GM19395 (cell line): ENCODE measurements around the gene CDH13.
"Not testable (repeated sequence)": the region's sequence is repeated elsewhere in the genome, so short reads cannot be mapped to it uniquely, and the experiment has no call there.

Experiments used
- ATAC-seq: cut with Tn5 transposase; IDR thresholded peaks from one replicate; pipeline ENCODE4 v1.9.1; 2021; ENCODE audit warnings: mild to moderate bottlenecking, moderate library complexity; ENCODE audit not compliant: unreplicated experiment

CDH13 gene

GRCh38 chr16:82924075-82924854 is 297.5 kb downstream of the CDH13 start:
- no peak for ATAC-seq

DNA sequence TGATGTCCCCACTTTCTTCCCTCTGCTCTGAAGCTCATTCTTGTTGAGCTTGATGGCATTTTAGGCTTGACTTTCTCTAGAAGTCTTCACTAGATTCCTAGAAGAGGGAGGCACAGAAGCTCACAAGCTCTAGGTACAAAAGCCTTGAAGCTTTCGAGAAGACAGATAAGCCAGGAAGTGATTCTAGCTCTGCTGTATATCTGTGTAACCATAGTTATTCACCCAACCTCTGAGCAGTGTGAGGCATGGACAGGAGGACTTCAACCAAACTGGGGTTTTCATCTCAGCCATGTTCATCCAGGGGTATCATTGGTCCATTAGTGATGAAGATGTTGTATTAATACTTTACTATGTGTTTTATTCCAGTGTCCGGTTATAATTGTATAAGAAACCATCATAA is 299.7 kb downstream of the CDH13 start:
- ATAC-seq: no peak

DNA sequence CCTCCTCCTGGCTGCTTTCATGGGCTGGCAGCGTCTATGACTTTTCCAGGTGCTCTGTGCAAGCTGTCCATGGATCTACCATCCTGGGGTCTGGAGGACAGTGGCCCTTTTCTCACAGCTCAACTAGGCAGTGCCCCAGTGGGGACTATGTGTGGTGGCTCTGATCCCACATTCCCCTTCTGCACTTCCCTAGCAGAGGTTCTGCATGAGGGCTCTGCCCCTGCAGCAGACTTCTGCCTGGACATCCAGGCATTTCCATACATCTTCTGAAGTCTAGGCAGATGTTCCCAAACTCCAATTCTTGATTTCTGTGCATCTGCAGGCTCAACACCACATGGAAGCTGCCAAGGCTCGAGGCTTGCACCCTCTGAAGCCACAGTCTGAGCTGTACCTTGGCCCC is 307.2 kb downstream of the CDH13 start:
- not testable (repeated sequence) for ATAC-seq

GRCh38 chr16:82935766-82936165 is 309.0 kb downstream of the CDH13 start:
- no peak for ATAC-seq

DNA sequence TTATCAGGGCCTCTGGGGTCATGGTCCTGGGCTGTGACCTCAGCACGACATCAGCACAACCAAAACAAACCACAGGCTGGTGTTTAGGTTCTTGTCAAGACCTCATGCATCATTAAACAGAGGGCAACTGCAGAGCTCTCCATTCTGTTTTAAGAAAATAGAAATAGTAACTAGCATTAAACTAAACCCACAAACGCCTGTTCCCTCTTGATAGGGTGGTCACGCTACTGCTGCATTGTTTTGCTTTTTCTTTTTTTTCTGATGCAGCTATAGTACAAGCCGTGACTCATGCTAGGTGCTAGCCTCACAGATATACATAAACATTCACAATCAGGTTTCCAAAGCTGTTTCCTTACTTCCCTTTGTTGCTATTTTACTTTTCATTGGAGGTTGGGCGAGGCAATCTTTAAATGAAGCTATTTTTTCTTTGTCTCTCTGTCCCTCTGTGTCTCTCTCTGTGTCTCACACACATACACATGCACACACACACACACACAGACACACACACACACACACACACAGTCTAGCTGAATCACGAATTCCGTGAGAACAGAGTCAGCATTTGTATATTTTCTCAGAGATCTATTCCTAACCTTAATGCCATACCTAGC is 310.3 kb downstream of the CDH13 start:
- no peak for ATAC-seq

DNA sequence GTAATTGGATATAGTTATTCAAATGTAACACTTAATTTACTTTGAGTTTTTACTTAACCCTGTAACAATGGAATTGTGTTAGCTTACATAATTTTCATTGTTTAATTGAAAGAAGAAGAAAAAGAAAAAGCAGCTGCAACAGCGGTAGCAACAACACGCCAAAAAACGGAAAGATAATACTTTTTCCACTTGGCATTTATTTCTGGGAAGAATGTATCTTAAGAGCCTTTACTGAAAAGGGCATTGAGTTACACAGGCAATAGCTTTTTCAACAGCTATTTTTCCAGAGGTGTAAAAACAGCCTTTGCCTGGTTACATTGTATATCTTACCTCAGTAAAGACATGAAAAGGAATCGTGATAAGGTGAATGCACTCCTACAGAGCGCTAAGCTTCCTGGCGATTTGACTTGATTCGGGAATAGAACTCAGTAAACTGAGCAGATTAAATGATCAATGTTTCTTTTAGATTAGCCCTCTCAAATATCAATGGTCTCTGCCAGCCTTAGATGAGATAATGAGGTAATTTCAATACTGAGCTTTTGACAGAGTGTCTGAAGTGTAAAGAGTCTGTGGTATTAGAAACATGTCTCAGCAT is 311.3 kb downstream of the CDH13 start:
- ATAC-seq: no peak

DNA sequence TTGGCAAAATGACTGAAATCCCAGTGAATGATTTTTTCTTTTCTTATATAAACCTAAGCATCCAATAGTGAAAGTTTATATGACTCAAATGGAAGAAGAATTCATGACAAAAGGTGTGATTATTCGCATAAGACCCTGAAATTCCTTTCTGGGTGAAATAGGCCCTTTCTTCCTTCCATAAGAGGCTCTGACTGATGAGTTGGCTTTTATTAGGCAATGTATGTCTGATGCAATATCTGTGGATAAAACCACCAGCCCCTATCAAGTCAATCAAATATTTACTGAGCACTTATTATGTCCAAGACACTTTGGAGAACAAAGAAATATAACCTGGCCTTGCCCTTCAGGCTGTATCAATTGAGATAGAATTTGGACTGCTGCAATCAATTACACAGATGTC is 316.6 kb downstream of the CDH13 start:
- ATAC-seq: no peak

DNA sequence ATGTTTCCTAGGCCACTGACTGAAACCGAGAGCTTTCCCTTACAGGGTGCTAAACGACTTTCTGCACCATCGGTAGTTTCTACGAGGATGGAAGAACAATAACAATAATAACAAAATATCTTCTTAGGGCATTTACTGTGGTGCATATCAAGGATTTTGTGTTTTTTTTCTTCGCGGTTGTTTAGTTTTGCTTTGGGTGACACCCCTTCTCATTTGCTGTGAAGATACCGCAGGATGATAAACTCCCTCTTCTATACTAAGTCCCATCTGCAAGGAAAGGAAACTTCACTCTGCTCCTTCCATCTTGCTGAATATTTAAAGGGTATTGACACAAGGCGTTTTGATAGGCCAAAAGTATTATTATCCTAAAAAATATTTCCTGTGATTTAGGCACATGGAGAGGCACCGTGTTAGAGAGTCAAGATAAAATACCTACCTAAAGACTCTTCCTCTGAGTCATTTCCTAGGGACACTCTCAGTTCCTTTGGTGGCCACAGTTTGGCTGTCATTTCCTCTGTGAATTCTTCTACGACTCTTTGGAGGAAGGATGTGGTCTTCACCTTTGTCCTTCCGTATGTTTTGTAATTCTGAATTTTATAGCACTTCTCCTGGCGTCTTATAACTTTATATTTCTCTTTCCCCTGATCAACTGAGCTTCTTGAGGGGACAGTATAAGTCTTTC is 318.8 kb downstream of the CDH13 start:
- no peak for ATAC-seq

- no peak for ATAC-seq
These were observed 320.9 kb downstream of the CDH13 start for GRCh38 chr16:82947698-82948097.

DNA sequence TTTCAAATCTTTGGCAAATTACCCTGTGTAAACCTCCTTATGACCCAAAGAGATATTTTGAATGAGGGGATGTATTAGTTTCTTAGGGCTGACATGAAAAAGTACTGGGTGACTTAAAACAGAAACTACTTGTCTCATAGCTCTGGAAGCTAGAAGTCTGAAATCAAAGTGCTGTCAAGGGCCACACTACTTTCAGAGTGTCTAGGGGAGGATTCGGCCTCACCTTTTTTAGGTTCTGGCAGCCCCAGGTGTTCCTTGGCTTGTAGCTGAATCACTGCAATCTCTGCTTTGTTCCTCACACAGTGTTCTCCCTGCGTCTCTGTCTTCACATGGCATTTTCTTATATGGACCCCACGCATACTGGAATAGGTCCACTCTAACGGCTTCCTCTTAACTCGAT is 322.2 kb downstream of the CDH13 start:
- ATAC-seq: no peak

DNA sequence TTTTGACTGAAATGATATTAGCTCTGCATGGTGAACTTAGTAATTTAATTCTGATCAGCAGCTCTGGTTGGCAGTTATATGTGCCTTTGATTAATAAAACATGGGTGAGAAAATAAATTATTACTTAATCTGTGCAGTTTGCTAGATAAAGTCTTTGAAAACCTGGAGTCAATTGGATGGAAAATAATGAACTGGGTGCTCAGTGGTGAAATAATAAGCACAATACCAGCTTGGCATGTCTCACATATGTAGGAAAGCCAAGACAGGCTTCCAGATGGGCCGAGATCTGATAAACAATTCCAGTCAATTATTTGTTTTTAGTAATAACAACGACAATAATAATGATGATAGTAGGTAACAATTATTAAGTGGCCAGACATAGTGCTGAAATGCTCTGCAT is 326.7 kb downstream of the CDH13 start:
- ATAC-seq: no peak

GRCh38 chr16:82954224-82954929 is 327.6 kb downstream of the CDH13 start:
- no peak for ATAC-seq

DNA sequence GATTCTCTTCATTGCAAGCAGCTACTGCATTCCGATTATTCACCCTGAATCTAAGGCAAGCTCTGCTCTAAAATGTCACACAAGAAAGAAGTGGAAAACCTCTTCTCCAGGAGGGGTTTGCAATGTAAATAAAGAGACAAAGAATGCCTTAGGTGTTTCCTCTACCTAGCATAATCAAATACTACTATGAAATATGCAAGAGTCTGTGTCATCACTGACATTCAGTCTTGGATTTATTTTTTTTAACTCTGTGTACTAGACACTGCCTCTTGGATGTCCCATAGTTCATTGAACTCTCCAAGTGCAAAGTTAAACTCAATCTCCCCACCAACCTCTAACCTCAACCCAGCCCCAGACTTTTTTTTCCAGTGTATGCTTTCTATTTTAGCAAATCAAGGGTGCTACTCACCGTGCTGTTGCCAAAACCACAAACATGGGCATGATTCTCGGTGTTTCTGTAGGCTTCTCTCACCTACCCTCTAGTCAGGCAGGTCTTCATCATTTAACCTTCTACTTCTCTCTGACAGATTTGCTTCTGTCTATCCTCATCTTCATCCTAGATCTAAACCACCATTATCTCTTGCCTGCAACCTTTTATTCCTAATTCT is 329.1 kb downstream of the CDH13 start:
- no peak for ATAC-seq

- no peak for ATAC-seq
These were observed 330.4 kb downstream of the CDH13 start for GRCh38 chr16:82957212-82957611.

DNA sequence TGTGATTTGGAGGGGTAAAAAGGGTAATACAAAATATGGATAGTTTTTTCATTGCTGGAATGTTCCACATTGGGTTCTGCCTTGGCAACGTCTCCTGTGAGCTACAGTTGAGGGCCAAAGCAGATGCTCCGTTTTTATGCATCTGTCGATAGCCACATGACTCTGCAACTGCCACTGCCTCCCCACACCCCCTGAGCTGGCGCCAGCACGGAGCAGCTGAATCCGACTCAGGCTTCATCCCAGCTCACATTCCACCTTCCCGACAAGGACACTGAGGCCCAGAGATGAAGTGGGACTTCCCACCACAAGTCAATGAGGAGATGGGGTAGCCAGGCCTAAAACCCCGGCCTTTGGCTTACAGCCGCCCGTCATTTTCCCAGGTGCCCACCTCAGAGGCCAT is 334.1 kb downstream of the CDH13 start:
- ATAC-seq: no peak

DNA sequence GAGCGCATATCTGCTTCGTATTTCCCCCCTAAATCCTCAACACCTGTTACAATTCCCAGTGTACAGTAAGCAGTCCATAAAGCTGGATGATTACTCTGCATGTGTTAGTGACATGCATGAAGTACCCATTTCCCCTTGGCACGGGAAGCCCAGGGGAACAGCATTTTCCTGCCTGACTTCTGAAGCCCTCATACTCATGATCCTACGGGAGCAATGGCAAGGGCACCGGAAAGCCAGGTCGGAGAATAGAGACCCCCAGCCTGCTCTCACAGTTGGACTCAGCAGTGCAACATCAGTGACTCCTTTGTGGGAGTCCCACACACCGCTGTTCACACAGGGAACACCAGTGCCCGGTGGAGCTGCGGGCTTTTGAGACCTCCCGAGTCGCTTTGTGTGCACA is 336.9 kb downstream of the CDH13 start:
- ATAC-seq: no peak

DNA sequence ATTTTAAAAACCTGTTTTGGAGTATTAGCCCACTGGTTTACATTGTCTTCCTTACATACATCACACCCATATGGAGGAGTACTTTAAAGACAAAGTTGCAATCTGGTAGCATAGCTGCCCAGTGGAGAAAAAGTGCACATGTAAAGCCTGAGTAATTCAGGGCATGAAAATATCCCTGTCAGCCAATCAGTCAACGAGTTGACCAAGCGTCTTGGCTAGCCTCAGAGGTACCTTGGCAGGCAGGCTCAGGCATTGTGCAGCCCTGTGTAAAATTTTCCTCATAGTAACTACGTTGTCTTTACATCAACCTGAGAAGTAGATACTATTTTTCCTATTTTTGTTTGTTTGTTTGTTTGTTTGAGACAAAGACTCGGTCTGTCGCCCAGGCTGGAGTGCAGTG is 339.0 kb downstream of the CDH13 start:
- no peak for ATAC-seq

- no peak for ATAC-seq
These were observed 340.7 kb downstream of the CDH13 start for GRCh38 chr16:82967424-82967823.

DNA sequence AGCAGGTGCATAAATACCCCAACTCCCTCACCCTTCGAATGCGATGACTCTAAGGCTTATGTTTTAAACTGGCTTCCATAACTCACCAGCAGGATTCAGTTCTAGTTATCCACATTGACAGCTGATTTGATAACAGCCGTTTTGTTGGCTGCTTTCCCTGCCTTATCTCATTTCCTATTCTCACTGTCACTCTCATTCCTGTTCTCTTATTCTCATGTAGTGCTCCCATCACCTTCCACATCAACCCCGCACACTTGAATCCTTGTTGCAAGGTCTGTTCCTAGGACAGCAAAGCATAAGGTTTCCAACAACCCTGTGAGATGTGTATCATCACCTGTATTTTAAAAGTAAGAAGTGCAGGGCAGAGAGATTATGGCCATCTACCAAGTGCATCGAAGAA is 344.4 kb downstream of the CDH13 start:
- ATAC-seq: no peak

DNA sequence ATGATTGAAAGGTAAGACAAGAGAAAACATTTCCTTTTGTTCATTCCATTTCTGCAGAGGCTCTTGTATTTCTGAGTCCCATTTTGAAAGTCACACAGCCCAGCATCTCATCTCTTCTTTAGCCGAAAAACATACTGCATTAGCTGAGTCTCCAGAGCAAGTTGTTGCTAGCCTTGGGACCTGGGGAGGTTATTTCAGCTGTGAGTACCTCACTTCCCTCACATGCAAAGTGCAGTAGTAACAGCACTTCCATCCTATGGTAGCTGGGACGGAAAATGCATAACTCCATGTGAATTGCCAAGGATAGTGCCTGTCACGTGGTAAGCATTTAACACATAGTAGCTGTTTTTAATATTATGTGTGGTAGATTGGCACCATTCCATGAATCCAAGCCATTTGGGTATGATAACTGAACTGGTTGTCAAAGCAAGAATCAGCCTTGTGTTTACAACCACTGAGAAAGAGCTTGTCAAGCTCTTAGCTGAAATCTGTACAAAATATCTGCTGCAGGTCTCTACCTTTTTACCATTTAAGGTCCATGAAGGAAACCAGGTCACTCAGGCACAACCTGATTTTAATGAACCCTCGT is 345.7 kb downstream of the CDH13 start:
- ATAC-seq: no peak
